NCI-H1092 treated with DMSO at 0.1 percent for 48 hours (cell line): Measurements from ENCODE around the gene KRTAP12-3.
"Not testable (repeated sequence)": the region's sequence is repeated elsewhere in the genome, so short reads cannot be mapped to it uniquely, and the experiment has no call there.

Experiments
- DNase-seq: peaks from one replicate; lab custom pipeline; 2025; lab: John Stamatoyannopoulos, UW

KRTAP12-3 gene

GRCh38 chr21:44650973-44651675 is 6.6 kb upstream of the KRTAP12-3 start:
- DNase-seq, result no peak

DNA sequence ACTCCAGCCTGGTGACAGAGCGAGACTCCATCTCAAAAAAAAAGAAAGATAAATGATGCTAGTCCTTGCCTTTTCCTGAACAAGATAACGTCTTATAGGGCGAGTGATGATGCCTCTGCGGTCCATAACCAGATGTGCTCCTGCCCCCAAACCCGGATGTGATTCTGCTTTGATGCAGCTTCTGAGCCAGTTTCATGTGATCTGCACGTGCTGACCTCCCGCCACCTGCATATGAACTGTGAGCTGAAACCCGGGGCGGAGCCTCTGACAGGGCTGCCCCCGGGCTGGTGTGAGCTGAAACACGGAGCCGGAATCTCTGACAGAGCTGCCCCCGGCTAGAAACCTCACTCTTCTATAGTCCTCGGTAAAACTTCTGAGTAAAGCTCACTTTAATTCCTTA is 4.6 kb upstream of the KRTAP12-3 start:
- no peak for DNase-seq

DNA sequence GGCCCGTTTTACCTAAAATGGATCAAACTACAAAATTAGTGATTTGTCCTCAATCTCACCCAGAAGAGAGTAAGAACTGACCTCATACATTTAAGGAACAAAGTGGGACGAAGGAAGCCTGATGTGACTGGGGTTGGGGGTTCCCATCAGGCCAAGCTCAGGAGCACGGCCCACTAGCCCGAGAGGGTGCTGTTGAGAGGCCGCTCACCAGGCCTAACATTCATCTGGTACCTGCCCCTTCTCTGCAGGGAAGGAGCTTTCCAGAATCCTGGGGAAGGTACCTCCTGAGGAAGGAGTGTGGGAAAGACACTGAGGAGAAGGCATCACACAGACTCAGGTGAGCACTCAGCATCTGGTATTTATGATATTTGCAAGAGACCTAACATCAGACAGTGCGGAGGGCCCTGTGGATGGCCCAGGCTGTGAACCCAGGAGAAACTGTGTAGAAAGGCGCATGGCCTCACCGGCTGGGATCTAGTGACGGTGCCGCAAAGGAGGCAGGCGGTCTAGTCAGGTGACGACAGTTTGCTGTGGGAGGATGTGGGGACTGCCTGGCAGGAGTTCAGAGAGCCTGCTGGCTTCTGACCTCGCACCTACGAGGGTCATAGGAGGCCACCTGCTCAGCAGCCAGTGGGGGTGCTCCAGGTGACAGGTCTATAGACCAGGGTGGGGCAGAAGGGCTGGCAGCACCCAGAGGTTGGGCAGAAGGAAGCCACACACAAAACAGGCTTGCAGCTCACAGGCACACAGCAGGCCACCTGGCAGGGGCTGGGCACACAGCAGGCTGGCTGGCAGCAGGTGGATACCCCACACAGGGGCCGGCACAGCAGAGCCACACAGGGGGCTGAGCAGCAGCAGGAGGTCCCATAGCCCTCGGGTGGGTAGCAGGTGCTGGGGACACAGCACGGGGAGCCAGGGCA is 3.8 kb upstream of the KRTAP12-3 start:
- DNase-seq, result peak; percentile 46

- DNase-seq, result no peak
Measured at GRCh38 chr21:44654576-44655175, 3.1 kb upstream of the KRTAP12-3 start, which contains the start of gene KRTAP12-4. Gene KRTAP12-4, minus strand, starts transcription at chr21:44654659. Its CDS starts 45 bp downstream, at chr21:44654614.

DNA sequence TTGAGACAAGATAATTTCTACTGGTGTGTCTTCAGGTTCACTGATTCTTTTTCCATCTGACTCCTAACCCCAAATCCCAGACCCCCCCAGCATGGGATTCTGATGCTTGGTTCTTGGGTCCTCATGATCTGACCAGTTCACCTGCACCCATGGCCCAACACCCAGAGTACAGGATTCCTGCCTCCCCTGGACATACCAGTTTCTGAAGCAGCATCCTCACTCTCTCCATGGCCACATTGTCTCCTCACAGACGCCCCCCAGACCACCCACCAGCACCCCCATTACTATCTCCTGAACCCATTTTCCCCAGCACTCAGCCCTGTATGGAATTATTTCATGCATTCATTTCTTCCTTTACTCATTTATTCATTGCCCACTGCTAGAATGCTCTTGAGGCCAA is 864 bp upstream of the KRTAP12-3 start:
- no peak for DNase-seq

GRCh38 chr21:44658541-44658910 is 794 bp downstream of the KRTAP12-3 start:
- no peak for DNase-seq

DNA sequence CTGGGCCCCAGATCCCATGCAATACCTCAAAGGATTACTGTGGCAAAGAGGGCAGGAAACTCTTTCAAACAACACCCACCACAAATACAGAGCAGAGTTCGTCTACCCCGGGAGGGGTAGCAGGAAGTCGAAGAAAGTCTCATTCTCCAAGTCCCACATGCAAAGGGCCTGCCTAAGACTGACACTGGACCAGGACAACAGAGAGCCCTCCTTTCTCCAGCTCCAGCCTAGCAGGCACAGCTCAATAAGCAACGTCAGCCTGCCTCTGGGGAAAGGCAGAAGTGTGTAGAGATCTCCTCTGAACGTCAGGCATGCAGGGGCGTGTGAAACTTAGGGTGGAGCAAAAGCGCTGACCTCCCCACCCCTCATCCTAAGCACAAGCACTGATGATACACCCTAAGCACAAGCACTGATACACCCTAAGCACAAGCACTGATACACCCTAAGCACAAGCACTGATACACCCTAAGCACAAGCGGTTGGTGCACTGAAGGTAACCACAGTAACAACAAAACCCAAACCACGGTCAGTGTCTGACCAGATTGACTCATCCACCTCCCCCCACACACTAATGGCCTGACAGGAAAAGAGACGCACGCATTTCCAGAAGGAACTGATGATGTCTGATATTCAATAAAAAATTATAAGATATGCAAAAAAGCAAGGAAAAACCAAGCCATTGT is 1.3 kb downstream of the KRTAP12-3 start:
- DNase-seq, result no peak

GRCh38 chr21:44661567-44661966 is 3.8 kb downstream of the KRTAP12-3 start:
- not testable (repeated sequence) for DNase-seq

DNA sequence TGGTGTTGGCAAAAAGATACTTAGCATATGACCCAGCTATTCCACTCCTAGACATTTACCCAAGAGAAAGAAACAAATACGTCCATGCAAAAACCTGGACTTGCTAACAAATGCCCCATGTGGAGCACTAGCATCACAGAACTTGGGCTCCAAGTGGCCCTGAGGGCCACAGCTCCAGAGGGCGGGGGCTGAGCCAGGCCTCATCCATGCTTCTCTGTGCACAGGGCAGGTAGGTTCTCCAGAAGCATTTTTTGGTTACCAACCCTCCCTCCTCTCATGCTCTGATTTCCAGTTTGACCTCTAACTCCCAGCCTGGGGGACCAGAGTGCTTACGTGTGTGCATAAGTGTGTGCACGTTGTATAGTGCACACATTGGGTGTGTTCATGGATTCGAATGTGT is 7.0 kb downstream of the KRTAP12-3 start:
- no peak for DNase-seq

- DNase-seq, result peak; percentile 69
Measured at GRCh38 chr21:44666401-44667320, 8.9 kb downstream of the KRTAP12-3 start, which contains the start of gene KRTAP12-2. Gene KRTAP12-2, minus strand, starts transcription at chr21:44666927. Its CDS starts 41 bp downstream, at chr21:44666886.

- no peak for DNase-seq
Measured at GRCh38 chr21:44667612-44668011, 9.9 kb downstream of the KRTAP12-3 start.

DNA sequence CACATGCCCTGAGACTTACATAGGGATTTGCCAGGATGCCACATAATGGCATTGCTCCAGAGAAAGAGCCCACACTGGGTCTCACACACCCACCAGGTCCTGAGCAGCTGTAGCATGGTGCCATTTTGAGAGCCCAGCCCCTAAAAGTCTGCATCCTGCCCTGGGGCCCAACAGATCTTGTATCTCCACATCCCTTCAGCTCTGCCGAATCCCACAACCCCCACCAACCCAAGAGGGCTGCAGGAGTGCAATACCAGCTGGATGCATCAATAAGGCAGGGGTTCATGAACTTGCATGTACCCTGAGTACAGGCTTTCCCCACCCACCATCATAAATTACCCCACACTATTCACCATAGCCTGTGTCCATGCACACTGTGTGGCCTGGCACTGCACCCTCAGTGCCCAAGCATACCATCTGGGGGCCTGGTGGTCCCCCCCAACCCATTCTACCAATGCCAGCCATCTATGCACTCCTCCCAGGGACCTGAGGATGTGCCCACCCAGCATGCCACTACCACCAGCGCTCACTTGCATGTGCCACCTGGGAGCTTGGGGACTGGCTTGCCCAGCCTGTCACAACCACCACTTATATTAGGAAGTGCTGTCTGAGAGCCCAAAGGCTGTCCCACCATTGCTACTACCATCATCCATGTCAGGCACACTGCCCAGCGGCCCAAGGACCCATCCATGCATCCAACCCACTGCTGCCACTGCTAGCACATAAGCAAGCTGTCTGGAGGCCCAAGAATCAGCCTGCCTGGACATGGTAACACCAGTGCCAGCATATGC is 13.1 kb downstream of the KRTAP12-3 start:
- DNase-seq, result no peak

DNA sequence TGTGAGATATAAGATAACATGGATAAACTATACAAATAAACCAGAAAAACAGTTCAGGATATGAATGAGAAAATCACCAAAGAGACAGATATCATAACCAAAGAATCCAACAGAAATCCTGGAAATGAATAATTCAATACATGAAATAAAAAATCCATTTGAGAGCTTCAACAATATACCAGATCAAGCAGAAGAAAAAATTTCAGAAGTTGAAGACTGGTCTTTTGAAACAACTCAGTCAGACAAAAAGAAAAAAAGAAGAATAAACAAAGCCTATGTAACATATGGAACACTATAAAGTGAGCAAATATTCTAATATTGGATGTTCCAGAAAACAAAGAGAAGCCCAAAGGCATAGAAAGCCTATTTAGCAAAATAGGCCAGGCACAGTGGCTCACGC is 14.2 kb downstream of the KRTAP12-3 start:
- no peak for DNase-seq

GRCh38 chr21:44677881-44678280 is 20.1 kb downstream of the KRTAP12-3 start:
- DNase-seq, result no peak

- no peak for DNase-seq
Measured at GRCh38 chr21:44681152-44681551, 23.4 kb downstream of the KRTAP12-3 start.

GRCh38 chr21:44681861-44682579 is 24.3 kb downstream of the KRTAP12-3 start, which contains the start of gene KRTAP12-1:
Gene KRTAP12-1, minus strand, starts transcription at chr21:44682163. Its CDS starts 40 bp downstream, at chr21:44682123.
- DNase-seq, result peak; percentile 92

- no peak for DNase-seq
Measured at GRCh38 chr21:44682580-44683151, 24.9 kb downstream of the KRTAP12-3 start.

- no peak for DNase-seq
Measured at GRCh38 chr21:44684077-44684476, 26.3 kb downstream of the KRTAP12-3 start.

DNA sequence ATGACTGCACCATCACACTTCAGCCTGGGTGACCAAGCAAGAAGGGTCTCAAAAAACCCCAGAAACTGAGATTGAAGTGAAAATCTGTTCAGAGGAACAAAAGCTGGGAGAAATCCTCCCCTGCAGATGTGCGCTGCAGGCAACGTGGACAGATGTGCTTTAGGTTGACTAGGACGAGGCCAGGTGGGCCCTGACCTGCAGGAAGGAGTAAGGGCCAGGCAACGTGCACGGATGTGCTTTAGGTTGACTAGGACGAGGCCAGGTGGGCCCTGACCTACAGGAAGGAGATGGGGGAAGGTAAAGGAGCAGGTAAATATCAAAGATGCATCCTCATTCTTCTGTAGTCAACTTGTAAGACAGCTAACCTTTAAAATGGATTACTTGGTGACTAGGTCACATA is 26.8 kb downstream of the KRTAP12-3 start:
- DNase-seq, result no peak
